ACHN (cell line): Measurements from ENCODE around the gene XPO4.
A peak's percentile ranks its signal among the peaks of the same experiment; 100 is the strongest.
"Not testable (repeated sequence)": the region's sequence is repeated elsewhere in the genome, so short reads cannot be mapped to it uniquely, and the experiment has no call there.

ENCODE experiments used
- DNase-seq: peaks from one replicate; pipeline ENCODE4 v3.0.0-alpha.2; 2015
- in situ Hi-C: cut with HindIII; loops from 2 replicates; pipeline ENCODE4 v1.10.0; 2017; ENCODE audit warnings: low sequenced_read_pairs, low pct_ligation_motif_present, low pct_unique_long_range_greater_than_20kb

The XPO4 gene

DNA sequence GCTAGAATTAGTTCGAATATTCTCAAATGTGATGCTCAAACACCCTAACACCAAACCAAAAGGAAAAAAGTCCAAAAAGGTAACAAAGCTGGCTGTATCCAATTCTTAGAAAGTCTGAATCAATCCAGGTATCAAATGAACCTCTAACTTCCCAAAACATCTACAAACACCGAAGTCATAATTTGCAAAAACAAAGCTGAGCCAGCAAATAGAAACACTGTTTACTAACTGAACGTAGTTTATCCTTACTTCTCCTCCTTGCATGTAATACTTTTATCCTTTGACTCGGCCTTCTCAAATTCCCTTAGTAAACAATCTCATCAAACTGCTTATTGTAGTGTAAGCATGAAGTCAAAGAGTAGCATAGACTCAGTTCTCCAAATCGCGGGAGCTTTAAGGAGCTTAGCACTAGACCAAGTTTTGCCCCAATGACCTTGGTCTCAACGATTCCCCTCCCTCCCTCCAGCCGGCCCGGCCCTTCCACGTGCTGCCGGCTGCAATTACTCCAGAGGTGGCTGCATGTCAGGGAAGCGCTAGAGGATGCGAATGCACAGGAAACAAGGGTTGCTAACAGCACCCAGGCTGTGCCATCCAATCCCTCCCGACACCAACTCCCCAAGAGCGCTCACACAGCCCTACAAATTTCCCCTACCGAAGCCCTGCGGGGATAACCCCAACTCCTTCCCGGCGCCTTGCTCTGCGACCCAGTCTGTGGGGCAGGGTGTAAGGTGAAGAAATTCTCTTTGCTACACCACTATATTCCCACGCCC is 693 bp downstream of the XPO4 start:
- in situ Hi-C loops = no loop called here
- peak; percentile 52 for DNase-seq

DNA sequence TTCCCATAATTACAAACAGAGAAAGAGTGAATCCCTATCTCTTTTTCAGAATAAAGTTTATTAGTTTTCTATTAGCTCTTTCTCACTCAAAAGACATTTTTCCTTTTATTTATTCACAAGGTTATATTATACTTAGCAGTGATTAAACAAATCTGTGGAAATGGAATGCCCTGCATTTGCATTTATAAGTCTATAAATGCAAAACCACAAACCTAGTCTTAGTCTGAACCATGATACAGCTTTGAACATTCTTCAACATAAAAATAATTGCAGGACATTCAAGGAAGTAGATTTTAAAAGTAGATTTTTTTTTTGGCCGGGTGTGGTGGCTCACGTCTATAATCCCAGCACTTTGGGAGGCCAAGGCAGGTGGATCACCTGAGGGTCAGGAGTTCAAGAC is 8.3 kb downstream of the XPO4 start:
- no peak for DNase-seq
- in situ Hi-C loops = no loop called here

DNA sequence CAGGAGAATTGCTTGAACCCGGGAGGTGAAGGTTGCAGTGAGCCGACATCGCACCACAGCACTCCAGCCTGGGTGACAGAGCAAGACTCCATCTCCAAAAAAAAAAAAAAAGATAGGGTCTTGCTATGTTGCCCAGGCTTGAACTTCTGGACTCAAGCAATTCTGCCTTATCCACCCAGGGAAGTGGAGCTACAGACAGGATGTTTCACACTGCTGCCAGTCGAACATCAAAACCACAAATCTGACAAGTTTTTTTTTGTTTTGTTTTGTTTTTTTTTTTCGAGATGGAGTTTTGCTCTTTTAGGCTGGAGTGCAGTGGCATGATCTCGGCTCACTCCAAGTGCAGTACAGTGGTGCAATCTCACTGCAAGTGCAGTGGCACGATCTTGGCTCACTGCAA is 10.8 kb downstream of the XPO4 start:
- in situ Hi-C loops = no loop called here
- DNase-seq = no peak

DNA sequence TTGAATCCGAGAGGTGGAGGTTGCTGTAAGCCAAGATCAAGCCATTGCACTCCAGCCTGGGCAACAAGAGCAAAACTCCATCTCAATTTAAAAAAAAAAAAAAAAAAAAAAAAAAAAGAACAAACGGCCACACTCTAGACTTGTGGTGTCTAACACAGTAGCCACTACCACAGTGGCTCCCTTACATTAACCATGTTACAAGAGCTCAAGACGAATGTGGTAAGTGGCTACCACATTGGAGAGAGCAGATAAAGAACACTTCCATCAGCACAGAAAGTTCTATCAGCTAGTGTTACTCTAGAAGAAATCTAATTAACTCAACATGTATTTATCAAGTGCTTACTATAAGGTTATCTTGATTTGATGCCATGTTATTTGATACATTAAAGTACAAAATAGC is 11.5 kb downstream of the XPO4 start:
- in situ Hi-C loops = no loop called here
- no peak for DNase-seq

DNA sequence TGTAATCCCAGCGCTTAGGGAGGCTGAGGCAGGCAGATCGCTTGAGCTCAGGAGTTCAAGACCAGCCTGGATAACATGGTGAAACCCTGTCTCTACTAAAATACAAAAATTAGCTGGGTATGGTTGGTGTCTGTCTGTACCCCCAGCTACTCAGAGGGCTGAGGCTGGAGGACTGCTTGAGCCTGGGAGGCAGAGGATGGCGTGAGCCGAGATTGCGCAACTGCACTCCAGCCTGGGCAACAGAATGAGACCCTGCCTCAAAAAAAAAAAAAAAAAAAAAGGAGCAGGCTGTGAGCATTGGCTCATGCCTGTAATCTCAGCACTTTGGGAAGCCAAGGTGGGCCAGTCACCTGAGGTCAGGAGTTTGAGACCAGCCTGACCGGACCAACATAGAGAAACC is 12.0 kb downstream of the XPO4 start:
- in situ Hi-C loops = not testable (repeated sequence)

DNA sequence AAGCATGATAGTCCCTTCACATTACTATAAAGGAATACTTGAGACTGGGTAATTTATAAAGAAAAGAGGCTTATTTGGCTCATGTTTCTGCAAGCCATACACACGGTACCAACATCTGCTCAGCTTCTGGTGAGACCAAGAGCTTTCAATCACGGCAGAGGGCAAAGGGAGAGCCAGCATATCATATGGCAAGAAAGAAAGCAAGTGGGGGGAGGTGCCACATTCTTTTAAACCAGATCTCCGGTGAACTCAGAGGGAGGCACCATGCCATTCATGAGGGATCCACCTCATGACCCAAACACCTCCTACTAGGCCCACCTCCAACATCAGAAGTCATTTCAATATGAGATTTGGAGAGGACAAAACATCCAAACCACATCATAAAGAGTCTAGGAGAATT is 20.3 kb downstream of the XPO4 start:
- no peak for DNase-seq
- in situ Hi-C loops = no loop called here

More for the DNA sequence above, 12.0 kb downstream of the XPO4 start:
- not testable (repeated sequence) for DNase-seq

DNA sequence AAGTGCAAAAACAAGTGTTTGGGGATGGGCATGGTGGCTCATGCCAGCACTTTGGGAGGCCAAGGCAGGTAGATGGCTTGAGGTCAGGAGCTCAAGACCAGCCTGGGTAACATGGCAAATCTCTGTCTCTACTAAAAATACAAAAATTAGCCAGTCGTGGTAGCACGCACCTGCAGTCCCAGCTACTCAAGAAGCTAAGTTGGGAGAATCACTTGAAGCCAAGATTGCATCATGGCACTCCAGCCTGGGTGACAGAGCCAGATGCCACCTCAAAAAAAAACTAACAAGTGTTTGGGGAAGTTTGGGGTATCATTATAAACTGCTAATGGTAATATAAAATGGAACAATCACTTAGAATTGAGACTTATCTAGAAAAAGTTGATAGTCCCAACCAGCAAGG is 24.6 kb downstream of the XPO4 start:
- DNase-seq = no peak

DNA sequence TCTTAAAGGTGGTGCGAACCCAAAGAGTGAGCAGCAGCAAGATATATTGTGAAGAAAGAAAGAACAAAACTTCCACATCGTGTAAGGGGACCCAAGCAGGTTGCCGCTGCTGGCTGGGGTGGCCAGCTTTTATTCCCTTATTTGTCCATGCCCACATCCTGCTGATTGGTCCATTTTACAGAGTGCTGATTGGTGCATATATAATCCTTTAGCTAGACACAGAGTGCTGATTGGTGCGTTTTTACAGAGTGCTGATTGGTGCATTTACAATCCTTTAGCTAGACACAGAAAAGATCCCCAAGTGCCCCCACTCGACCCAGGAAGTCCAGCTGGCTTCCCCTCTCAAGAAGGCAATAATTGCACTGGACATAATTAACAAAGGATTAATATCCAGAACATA is 25.7 kb downstream of the XPO4 start:
- DNase-seq, in situ Hi-C loops: not testable (repeated sequence)

More for the DNA sequence above, 24.6 kb downstream of the XPO4 start:
- in situ Hi-C loops = no loop called here

DNA sequence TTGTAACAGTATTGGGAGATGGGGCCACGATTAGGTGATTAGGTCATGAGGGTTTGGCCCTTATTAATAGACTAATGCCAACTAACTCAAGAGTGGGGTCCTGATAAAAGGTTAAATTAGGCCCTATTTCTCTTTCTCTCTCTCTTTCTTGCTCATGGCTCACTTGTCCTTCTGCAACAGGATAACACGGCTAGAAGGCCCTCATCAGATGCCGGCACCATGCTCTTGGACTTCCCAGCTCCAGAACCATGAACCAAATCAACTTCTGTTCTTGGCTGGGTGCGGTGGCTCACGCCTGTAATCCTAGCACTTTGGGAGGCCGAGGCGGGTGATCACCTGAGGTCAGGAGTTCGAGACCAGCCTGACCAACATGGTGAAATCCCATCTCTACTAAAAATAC is 28.1 kb downstream of the XPO4 start:
- DNase-seq, in situ Hi-C loops: not testable (repeated sequence)

DNA sequence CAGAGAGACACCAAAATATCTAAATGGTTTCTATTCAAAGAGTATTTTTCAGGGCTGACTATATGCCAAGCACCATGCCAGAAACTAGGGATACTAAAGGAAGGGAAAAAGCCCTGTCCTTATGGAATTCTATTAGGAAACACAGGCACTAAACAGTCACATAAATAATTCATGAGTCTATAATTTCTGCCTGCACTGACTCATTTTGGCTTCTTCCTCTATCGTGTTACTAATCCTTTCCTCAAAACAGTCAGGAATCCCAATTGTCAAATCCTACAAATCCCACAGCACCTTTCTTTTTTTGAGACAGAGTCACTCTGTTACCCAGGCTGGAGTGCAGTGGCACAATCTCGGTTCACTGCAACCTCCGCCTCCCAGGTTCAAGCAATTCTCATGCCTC is 29.2 kb downstream of the XPO4 start:
- in situ Hi-C loops = no loop called here
- no peak for DNase-seq

DNA sequence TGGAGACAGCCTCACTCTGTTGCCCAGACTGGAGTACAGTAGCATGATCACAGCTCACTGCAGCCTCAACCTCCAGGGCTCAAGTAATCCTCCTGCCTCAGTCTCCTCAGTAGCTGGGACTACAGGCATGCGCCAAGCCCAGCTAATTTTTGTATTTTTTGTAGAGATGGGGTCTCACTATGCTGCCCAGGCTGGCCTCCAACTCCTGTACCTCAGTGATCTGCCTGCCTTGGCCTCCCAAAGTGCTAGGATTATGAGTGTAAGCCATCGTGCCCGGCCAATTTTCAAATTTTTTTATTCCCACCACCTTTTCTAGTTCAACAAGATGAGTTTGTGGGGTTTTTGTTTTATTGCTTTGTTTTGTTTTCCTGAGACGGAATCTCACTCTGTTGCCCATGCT is 31.7 kb downstream of the XPO4 start:
- no peak for DNase-seq
- in situ Hi-C loops = no loop called here

DNA sequence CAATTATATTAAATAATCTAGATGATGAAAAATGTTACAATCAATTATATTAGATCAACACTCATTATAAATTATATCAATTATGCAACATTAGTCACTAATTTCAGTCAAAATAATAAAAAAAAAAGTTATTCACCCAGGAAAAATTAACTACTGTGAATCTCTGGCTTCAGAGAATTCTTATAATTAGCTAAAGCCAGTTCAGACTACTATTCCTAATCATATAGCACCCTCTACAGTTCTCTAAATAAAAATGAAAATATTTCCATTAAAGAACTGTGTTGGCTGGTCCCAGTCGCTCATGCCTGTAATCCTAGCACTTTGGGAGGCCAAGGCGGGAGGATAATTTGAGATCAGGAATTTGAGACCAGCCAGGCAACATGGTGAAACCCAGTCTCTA is 33.0 kb downstream of the XPO4 start:
- in situ Hi-C loops = no loop called here
- peak; percentile 28 for DNase-seq

DNA sequence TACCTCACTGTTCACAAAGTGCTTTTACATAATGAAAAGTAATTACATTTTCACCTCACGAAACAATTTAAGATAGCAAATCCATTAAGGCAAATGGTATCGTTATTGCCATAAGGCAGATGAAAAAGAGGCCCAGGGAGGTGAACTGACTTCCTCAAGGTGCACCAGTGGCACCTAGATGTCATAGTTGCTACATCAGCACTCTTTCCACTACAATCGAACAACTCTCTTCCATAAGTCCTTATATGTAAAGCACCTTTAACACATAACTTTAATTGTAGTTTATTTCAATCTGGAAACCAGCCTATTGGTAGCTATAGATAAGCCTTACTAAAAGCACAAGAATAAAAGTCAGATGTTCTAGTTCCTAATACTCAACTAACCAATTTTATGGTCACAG is 35.1 kb downstream of the XPO4 start:
- in situ Hi-C loops = no loop called here

DNA sequence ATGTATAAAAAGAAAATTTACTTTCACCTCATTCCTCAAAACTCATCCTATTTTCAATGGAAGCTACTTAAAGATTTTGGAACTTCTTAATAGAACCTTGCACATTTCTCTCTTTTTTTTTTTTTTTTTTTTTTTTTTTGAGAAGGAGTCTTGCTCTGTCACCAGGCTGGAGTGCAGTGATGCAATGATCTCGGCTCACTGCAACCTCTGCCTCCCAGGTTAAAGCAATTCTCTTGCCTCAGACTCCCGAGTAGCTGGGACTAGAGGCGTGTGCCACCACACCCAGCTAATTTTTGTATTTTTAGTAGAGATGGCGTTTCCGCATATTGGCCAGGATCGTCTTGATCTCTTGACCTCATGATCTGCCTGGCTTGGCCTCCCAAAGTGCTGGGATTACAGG is 40.9 kb downstream of the XPO4 start:
- in situ Hi-C loops, DNase-seq: not testable (repeated sequence)

More for the DNA sequence above, 35.1 kb downstream of the XPO4 start:
- no peak for DNase-seq

DNA sequence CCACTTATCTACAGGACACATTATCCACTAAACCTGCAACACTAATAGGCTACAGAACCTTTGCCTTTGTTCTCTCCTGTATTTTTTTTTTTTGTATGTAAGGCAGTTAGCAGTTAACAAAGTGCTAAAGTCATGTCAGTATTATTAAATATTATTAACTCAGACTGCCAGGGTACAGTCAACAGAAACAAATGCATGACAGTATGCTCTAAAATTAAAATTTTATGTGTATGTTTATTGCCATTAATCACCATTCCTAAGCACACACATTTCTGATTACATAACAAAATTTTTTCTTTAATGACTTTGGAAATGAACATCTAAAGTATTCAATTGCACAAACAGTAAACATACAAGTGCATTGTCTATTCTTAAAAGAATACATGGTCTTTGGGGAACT is 41.7 kb downstream of the XPO4 start:
- DNase-seq = no peak
- in situ Hi-C loops = no loop called here

DNA sequence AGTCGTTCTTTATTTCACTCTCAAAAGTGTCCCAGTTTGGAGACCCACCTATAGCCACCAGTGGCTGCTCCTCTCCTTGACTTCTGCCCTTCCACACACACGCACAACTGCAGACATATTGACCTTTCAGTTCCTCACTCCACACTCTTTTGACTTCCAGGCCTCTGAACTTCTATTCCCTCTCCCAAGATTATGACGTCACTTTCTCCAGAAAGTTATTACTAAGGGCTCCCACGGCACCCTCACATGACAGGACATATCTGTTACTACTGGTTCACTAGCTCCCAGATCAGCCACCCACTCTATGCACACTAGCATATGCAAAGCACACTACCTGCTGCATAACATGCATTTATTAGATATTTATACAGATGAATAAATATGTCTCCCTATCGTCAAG is 45.9 kb downstream of the XPO4 start:
- DNase-seq = no peak
- in situ Hi-C loops = no loop called here

DNA sequence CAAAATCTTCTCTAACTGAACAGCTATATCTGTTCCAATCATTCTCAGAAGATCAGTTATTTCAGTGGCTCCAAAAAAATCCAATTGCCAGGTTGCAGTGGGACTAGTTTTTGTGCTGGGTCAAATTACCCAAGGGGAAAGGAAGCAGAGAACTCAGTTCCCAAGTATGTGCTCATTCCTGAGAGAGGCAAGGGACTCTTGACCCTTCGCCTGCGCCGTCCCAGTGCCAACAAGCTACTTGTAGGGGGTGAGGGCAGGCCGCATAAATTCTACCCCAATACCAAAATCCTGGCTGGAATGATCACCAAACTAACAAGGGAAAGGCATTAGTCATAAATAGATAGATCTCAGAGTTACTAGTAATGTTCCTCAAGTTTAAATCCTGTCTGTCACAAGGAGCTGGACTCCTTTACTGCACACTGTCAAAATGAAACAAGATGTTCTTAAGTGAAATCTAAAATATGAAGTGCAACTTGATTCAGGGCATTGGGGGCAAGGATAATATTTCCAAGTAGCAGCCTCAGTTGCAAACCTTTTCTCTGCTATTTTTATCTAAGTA is 50.6 kb downstream of the XPO4 start:
- in situ Hi-C loops = no loop called here
- DNase-seq = no peak

DNA sequence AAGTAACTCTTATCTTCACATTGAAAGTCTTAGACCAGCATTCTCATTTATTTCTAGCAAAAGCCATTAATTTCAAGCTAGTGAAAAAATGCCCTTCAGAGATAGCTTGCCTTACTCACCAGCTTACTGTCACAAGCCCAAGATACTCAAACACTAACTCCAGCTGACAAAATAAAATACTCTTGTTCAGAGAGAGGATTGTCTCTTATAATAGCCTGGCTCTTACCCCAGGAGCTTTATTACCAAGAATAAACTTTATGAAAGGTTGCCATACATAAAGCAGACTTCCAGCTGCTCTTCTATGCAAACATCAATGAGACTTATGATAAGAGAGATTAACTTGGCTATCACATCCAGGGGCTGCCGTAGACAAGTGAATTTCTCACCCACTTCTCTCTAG is 53.6 kb downstream of the XPO4 start:
- in situ Hi-C loops = no loop called here
- no peak for DNase-seq

DNA sequence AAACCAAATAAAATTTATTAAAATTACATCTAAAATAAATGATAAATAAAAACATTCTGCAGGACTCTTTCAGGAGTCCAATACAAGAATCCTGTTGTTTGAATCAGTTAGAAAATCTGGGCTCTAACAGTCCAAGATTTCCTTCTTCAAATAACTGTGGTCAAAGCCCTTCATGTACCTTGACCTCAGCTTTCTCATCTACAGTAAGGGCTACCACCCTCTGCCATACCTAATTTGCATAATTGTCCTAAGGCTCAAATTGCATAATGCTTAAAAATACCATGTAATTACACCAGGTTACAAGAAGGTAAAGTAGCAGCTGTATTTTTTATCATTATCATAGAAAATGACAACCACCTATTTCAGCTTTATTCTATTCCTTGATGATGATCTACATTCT is 54.3 kb downstream of the XPO4 start:
- DNase-seq = no peak
- in situ Hi-C loops = no loop called here

DNA sequence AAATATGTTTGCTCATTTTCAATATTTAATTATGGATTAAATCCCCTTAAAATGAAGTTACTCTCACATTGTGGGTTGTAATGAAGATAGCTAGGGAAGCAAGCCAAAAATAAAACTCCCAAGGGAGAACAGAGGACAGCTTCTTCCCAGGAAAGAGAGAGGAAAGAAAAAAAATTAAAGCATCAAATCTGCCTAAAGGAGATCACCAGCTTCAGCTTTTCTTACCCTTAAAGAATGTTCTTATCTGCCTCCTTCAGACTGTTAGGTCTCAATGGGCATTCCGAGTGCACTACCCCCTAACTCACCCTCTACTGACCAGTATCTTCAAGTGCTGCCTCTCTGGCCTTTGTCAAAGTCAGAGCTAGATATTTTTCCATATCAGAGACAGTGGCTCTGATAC is 55.2 kb downstream of the XPO4 start:
- in situ Hi-C loops = no loop called here
- no peak for DNase-seq
